Large intestine (tissue), 12 donors: Measurements from ENCODE around the gene FOXL3. TPM values are rescaled to one million over a fixed set of nuclear protein-coding genes. Genes with fewer than 3 reads are reported as not detected.
"Not testable (repeated sequence)": the region's sequence is repeated elsewhere in the genome, so short reads cannot be mapped to it uniquely, and the experiment has no call there.

Experiments used
- DNase-seq, 2 donors: peaks; one replicate each; pipeline versions ENCODE4 v3.0.0 to v3.0.0-alpha.2; 2013
- H3K27ac ChIP-seq: one replicate; pipeline ENCODE4 v1.5.1; 2013; ENCODE audit warnings: low read length
- H3K27me3 ChIP-seq: 2 replicates; pipeline ENCODE4 v1.6.1; 2013; ENCODE audit warnings: low read length; ENCODE audit not compliant: control insufficient read depth, insufficient read depth
- H3K36me3 ChIP-seq: 2 replicates; pipeline ENCODE4 v1.6.1; 2013; ENCODE audit warnings: low read length; ENCODE audit not compliant: control insufficient read depth, insufficient read depth
- H3K4me1 ChIP-seq: one replicate; pipeline ENCODE4 v1.6.1; 2013; ENCODE audit warnings: low read length; ENCODE audit not compliant: control insufficient read depth, insufficient read depth
- H3K4me3 ChIP-seq: one replicate; pipeline ENCODE4 v1.5.1; 2013; ENCODE audit warnings: low read length
- H3K9me3 ChIP-seq: one replicate; pipeline ENCODE4 v1.6.1; 2013; ENCODE audit warnings: mild to moderate bottlenecking, low read depth, low read length, moderate library complexity; ENCODE audit not compliant: control insufficient read depth
- WGBS: methylation state at CpG from one replicate; pipeline ENCODE4 v1.1.5; 2013; ENCODE audit warnings: low lambda C conversion rate; ENCODE audit not compliant: insufficient coverage; 5-methylcytosine and 5-hydroxymethylcytosine counted together
- long read RNA-seq, 11 donors: transcript quantifications; one replicate each; lab custom pipeline, GENCODE V29; 2026
- polyA plus RNA-seq: library from polyadenylated mRNA; unstranded; fragments of 120-200 nt; gene quantifications from one replicate; pipeline ENCODE4 v1.2.1, GENCODE V29; 2013

Gene FOXL3
- 0.09 TPM for polyA plus RNA-seq
- long read RNA-seq, donor 1, result 0 reads
- long read RNA-seq, donor 2, result 0 reads
- long read RNA-seq, donor 3, result 0 reads
- long read RNA-seq, donor 4, result 0 reads
- long read RNA-seq, donor 5, result 0 reads
- long read RNA-seq, donor 6, result 0 reads
- long read RNA-seq, donor 7, result 0 reads
- long read RNA-seq, donor 8, result 0 reads
- long read RNA-seq, donor 9, result 0 reads
- long read RNA-seq, donor 10, result 0 reads
- long read RNA-seq, donor 11, result 0 reads

- Histone ChIP-seq H3K4me1 (peaks cover 34% of the 10 kb centered on the region), H3K27me3 (peaks cover 48% of the 10 kb centered on the region), H3K9me3 (peaks cover 12% of the 10 kb centered on the region), H3K36me3 (no peaks in the 10 kb centered on the region), H3K4me3 (no peak within 1 kb of the TSS), H3K27ac (no peak within 1 kb of the TSS)
- peak in 1 of 2 donors; percentile 10 for DNase-seq
- WGBS, result no CpG with 5 or more reads among the region's 79 CpGs
Observed at GRCh38 chr7:289756-290553, at the start of gene FOXL3. FOXL3 (plus strand) TSS chr7:290170; CDS start chr7:290170, 0 bp downstream.

GRCh38 chr7:240887-241421, 49.0 kb upstream of the FOXL3 start:
- H3K27ac ChIP-seq, result peak overlapping the region; percentile 17
- H3K4me3 ChIP-seq, result no peak overlapping the region
- WGBS, result no CpG with 5 or more reads among the region's 16 CpGs
- H3K27me3 ChIP-seq, result no peaks in the 10 kb centered on the region
- H3K36me3 ChIP-seq, result peaks cover 34% of the 10 kb centered on the region
- peaks cover 11% of the 10 kb centered on the region for H3K4me1 ChIP-seq
- no peak for DNase-seq
- H3K9me3 ChIP-seq, result peaks cover 3% of the 10 kb centered on the region

- Histone ChIP-seq H3K27me3 (no peaks in the 10 kb centered on the region), H3K4me3 (no peak overlapping the region), H3K27ac (no peak overlapping the region), H3K4me1 (peaks cover 17% of the 10 kb centered on the region), H3K36me3 (peaks cover 32% of the 10 kb centered on the region), H3K9me3 (no peaks in the 10 kb centered on the region)
- no CpG with 5 or more reads among the region's 13 CpGs for WGBS
- no peak for DNase-seq
Observed at GRCh38 chr7:241513-241912, 48.5 kb upstream of the FOXL3 start.

GRCh38 chr7:242826-243579, 47.0 kb upstream of the FOXL3 start:
- Histone ChIP-seq H3K4me1 (peaks cover 31% of the 10 kb centered on the region), H3K36me3 (peaks cover 42% of the 10 kb centered on the region)
- DNase-seq, H3K4me3 ChIP-seq, H3K27me3 ChIP-seq, H3K27ac ChIP-seq, H3K9me3 ChIP-seq: not testable (repeated sequence)
- WGBS, result no CpG with 5 or more reads among the region's 21 CpGs

- H3K4me1 ChIP-seq, result peaks cover 33% of the 10 kb centered on the region
- H3K27ac ChIP-seq, DNase-seq, H3K27me3 ChIP-seq, H3K9me3 ChIP-seq, H3K4me3 ChIP-seq: not testable (repeated sequence)
- peaks cover 47% of the 10 kb centered on the region for H3K36me3 ChIP-seq
- WGBS, result no CpG with 5 or more reads among the region's 10 CpGs
Observed at GRCh38 chr7:243580-243978, 46.4 kb upstream of the FOXL3 start.

- Histone ChIP-seq H3K27me3 (no peaks in the 10 kb centered on the region), H3K27ac (no peak overlapping the region), H3K4me3 (no peak overlapping the region), H3K9me3 (peaks cover 3% of the 10 kb centered on the region), H3K4me1 (peaks cover 33% of the 10 kb centered on the region), H3K36me3 (peaks cover 61% of the 10 kb centered on the region)
- DNase-seq, result no peak
- no CpG with 5 or more reads among the region's 22 CpGs for WGBS
Observed at GRCh38 chr7:244974-245373, 45.0 kb upstream of the FOXL3 start.

GRCh38 chr7:245574-246295, 44.2 kb upstream of the FOXL3 start:
- H3K36me3 ChIP-seq, result peaks cover 69% of the 10 kb centered on the region
- no peak overlapping the region for H3K4me3 ChIP-seq
- peaks cover 3% of the 10 kb centered on the region for H3K9me3 ChIP-seq
- peaks cover 31% of the 10 kb centered on the region for H3K4me1 ChIP-seq
- no peak for DNase-seq
- no peaks in the 10 kb centered on the region for H3K27me3 ChIP-seq
- H3K27ac ChIP-seq, result peak overlapping the region; percentile 1
- whole genome bisulfite sequencing, result no CpG with 5 or more reads among the region's 36 CpGs

- Histone ChIP-seq H3K9me3 (peaks cover 3% of the 10 kb centered on the region), H3K27ac (peak overlapping the region; percentile 91), H3K4me3 (no peak overlapping the region), H3K27me3 (no peaks in the 10 kb centered on the region), H3K36me3 (peaks cover 74% of the 10 kb centered on the region), H3K4me1 (peaks cover 31% of the 10 kb centered on the region)
- no CpG with 5 or more reads among the region's 22 CpGs for WGBS
- DNase-seq, result no peak
Observed at GRCh38 chr7:246451-246850, 43.5 kb upstream of the FOXL3 start.

- DNase-seq, result peak; percentile 85 to 96
- Histone ChIP-seq H3K27me3 (no peaks in the 10 kb centered on the region), H3K4me3 (no peak overlapping the region), H3K9me3 (peaks cover 3% of the 10 kb centered on the region), H3K36me3 (peaks cover 77% of the 10 kb centered on the region), H3K27ac (peak overlapping the region; percentile 91), H3K4me1 (peaks cover 31% of the 10 kb centered on the region)
- no CpG with 5 or more reads among the region's 12 CpGs for WGBS
Observed at GRCh38 chr7:247181-247580, 42.8 kb upstream of the FOXL3 start.

- H3K4me1 ChIP-seq, result peaks cover 31% of the 10 kb centered on the region
- H3K9me3 ChIP-seq, result peaks cover 3% of the 10 kb centered on the region
- no peaks in the 10 kb centered on the region for H3K27me3 ChIP-seq
- DNase-seq, result no peak
- no CpG with 5 or more reads among the region's 16 CpGs for WGBS
- peak overlapping the region; percentile 91 for H3K27ac ChIP-seq
- peaks cover 80% of the 10 kb centered on the region for H3K36me3 ChIP-seq
- no peak overlapping the region for H3K4me3 ChIP-seq
Observed at GRCh38 chr7:247636-248035, 42.3 kb upstream of the FOXL3 start.
